ENCODE results near the gene FHL1.

Gene FHL1

DNA sequence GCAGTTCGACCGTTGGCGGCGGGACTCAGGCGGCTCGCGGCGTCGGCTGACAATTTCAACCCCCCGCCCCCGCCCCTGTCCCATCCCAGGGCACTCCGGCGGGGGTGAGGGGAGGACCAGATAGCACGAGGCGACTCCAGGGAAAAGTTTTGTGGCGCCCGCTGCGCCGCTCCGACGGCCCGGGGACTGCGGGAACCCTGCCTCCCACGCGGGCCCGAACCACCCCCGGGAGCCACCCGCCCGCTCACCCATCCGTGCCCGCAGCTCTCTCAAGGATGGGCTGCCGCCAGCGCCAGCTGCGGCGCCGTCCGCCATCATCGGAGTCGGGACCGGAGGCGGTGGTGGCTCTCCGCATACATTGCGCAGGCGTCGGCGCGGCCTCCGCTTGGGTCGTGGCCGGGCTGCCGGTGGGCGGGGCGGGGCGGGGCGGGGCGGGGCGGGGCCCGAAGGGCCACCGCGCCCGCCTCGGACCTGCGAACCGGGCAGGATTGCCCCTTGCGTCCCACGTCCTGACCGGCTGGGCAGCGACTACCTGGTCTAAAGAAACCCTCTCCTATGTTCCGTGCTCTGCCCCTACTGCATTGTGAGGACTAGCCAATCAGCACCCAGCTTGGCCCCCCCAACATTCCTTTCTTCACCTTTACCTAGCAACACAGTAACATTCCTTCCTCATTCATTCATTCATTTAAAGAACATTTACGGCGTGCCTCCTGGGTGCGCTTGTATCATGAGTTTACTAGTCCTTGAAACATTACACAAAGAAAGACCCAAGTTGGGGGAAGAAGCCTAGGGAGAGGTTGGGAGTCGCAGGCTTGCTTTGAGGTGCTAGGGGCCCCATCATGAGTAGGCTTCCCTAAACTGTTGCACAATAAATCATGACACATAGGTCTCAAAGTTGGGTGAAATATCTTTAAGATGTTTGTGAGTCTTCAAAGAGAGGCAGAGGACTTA, 104.0 kb downstream of the FHL1 start, which contains the start of gene MAP7D3:
Gene MAP7D3 (minus strand): TSS at position 360 of the 951 bp plus-strand sequence. CDS start 42 bp downstream, at position 318.
- no peaks in the 10 kb centered on the region for H3K9me3 ChIP-seq (ENCODE audit: insufficient read depth, low read length)
- H3K4me1 ChIP-seq (ENCODE audit: insufficient read depth, insufficient read length), result no peaks in the 10 kb centered on the region
- H3K4me3 ChIP-seq (ENCODE audit: insufficient read length, low read depth), result peak within 1 kb of the TSS; percentile 43
- H3K27me3 ChIP-seq (ENCODE audit: insufficient read depth, insufficient read length), result no peaks in the 10 kb centered on the region
- no peak for TF ChIP-seq YY1 (IDR thresholded peaks at IDR 0.05; ENCODE audit: insufficient read depth, insufficient read length)
- no peak for TF ChIP-seq SUZ12 (IDR thresholded peaks at IDR 0.05; ENCODE audit: extremely low read depth, insufficient read depth, insufficient read length)
- TF ChIP-seq ZNF274 (IDR thresholded peaks at IDR 0.05; ENCODE audit: low read depth, low read length), result no peak
- H3K36me3 ChIP-seq (ENCODE audit: insufficient read depth, insufficient read length, low read length), result no peaks in the 10 kb centered on the region
- no peak for DNase-seq (ENCODE audit: low read depth, low spot score)
- peak within 1 kb of the TSS; percentile 72 for H3K9ac ChIP-seq (ENCODE audit: insufficient read length, low read depth)

DNA sequence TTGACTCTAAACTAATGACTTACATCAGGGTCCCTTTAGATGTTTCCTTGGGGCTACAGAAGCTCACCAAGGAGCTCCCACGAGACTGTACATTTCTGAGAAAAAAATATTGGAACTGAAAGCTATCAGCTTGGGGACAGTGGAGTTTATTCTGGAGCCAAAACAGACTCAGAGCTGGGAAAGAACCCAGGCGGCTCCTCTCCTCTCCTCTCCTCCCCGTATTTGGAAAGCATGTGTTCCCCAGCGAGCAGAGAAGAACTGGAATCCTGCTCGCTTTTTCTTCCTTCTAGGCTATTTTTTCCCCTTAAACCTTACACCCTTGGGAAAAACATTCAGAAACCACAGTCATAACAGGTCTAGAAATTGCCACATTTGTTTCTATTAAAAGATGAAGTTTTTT, 108.2 kb downstream of the FHL1 start:
- no peak for DNase-seq (ENCODE audit: low read depth, low spot score)

DNA sequence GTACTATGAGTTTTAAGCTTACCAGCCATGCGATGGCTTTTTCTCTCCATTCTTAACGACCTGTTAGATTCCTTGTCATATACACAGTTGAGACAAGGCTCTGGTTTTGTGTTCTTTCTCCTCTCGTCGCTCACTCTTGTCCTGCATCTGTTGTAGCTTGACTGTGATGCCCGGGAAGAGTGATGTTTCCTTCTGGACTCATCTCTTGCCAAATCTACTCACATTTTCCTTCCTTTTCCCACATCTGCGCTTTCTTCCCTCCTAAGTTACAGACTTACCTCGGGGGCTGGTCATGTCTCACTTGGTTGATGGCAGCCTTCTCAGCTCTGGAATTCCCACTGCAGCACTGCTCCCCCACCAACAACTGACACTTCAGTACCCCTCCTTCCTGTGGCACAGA, 108.7 kb downstream of the FHL1 start:
- Histone ChIP-seq H3K9me3 (ENCODE audit: insufficient read depth, low read length) (no peaks in the 10 kb centered on the region), H3K27me3 (ENCODE audit: insufficient read depth, insufficient read length) (no peaks in the 10 kb centered on the region), H3K36me3 (ENCODE audit: insufficient read depth, insufficient read length, low read length) (no peaks in the 10 kb centered on the region), H3K4me1 (ENCODE audit: insufficient read depth, insufficient read length) (no peaks in the 10 kb centered on the region), H3K9ac (ENCODE audit: insufficient read length, low read depth) (no peak overlapping the region), H3K4me3 (ENCODE audit: insufficient read length, low read depth) (no peak overlapping the region)
- TF ChIP-seq YY1 (IDR thresholded peaks at IDR 0.05; ENCODE audit: insufficient read depth, insufficient read length) (no peak), ZNF274 (IDR thresholded peaks at IDR 0.05; ENCODE audit: low read depth, low read length) (no peak), SUZ12 (IDR thresholded peaks at IDR 0.05; ENCODE audit: extremely low read depth, insufficient read depth, insufficient read length) (no peak)
- no peak for DNase-seq (ENCODE audit: low read depth, low spot score)

More for the DNA sequence above, 108.2 kb downstream of the FHL1 start:
- H3K36me3 ChIP-seq (ENCODE audit: insufficient read depth, insufficient read length, low read length), result no peaks in the 10 kb centered on the region
- H3K4me1 ChIP-seq (ENCODE audit: insufficient read depth, insufficient read length), result no peaks in the 10 kb centered on the region
- H3K9me3 ChIP-seq (ENCODE audit: insufficient read depth, low read length), result no peaks in the 10 kb centered on the region
- no peaks in the 10 kb centered on the region for H3K27me3 ChIP-seq (ENCODE audit: insufficient read depth, insufficient read length)
- TF ChIP-seq YY1 (IDR thresholded peaks at IDR 0.05; ENCODE audit: insufficient read depth, insufficient read length) (no peak), ZNF274 (IDR thresholded peaks at IDR 0.05; ENCODE audit: low read depth, low read length) (no peak), SUZ12 (IDR thresholded peaks at IDR 0.05; ENCODE audit: extremely low read depth, insufficient read depth, insufficient read length) (no peak)
- H3K9ac ChIP-seq (ENCODE audit: insufficient read length, low read depth), result no peak overlapping the region
- H3K4me3 ChIP-seq (ENCODE audit: insufficient read length, low read depth), result no peak overlapping the region

DNA sequence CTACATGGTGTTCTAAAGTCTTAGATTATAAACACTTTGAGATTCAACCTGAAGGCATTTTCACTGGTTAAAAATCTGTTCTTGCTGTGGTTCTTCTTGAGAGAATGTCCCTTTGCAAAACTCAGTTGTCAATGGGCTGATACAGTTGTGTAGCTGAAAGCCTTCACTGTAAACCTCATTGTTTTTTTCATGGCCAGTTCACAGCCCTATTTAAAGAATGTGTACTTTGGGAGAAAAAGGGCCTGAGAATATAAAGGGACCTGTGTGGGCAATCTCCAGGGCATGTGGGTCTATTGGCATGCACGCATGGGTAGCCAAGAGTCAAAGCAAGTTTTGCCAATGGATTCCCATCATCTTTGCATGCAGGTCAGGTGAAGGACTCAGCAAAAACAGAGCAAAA, 111.6 kb downstream of the FHL1 start:
- H3K9ac ChIP-seq (ENCODE audit: insufficient read length, low read depth), result no peak overlapping the region
- no peak for TF ChIP-seq YY1 (IDR thresholded peaks at IDR 0.05; ENCODE audit: insufficient read depth, insufficient read length)
- TF ChIP-seq SUZ12 (IDR thresholded peaks at IDR 0.05; ENCODE audit: extremely low read depth, insufficient read depth, insufficient read length), result no peak
- TF ChIP-seq ZNF274 (IDR thresholded peaks at IDR 0.05; ENCODE audit: low read depth, low read length), result no peak
- no peaks in the 10 kb centered on the region for H3K36me3 ChIP-seq (ENCODE audit: insufficient read depth, insufficient read length, low read length)
- H3K27me3 ChIP-seq (ENCODE audit: insufficient read depth, insufficient read length), result no peaks in the 10 kb centered on the region
- H3K4me1 ChIP-seq (ENCODE audit: insufficient read depth, insufficient read length), result no peaks in the 10 kb centered on the region
- no peak overlapping the region for H3K4me3 ChIP-seq (ENCODE audit: insufficient read length, low read depth)
- DNase-seq (ENCODE audit: low read depth, low spot score), result no peak
- H3K9me3 ChIP-seq (ENCODE audit: insufficient read depth, low read length), result no peaks in the 10 kb centered on the region

DNA sequence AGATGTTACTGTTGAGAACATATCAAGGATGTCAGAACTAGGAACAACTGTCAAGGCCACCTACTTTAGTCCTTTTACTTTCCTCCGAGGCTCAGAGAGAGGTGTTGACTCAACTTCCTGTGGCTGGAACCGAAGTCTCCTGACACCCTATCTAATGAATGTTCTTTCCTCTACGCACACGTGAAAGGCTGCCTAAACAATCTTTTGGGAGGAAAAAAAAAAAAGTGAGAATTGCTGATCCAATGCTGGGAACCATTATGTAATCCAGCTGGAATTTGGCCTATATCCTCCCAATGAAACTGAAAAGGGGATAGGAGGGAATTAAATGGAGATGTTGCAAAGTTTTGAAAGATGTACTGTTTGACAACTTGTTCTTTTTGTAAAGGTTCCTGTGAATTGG, 112.2 kb downstream of the FHL1 start:
- Histone ChIP-seq H3K4me1 (ENCODE audit: insufficient read depth, insufficient read length) (no peaks in the 10 kb centered on the region), H3K27me3 (ENCODE audit: insufficient read depth, insufficient read length) (no peaks in the 10 kb centered on the region), H3K4me3 (ENCODE audit: insufficient read length, low read depth) (no peak overlapping the region), H3K9me3 (ENCODE audit: insufficient read depth, low read length) (no peaks in the 10 kb centered on the region), H3K9ac (ENCODE audit: insufficient read length, low read depth) (no peak overlapping the region), H3K36me3 (ENCODE audit: insufficient read depth, insufficient read length, low read length) (no peaks in the 10 kb centered on the region)
- no peak for DNase-seq (ENCODE audit: low read depth, low spot score)
- TF ChIP-seq ZNF274 (IDR thresholded peaks at IDR 0.05; ENCODE audit: low read depth, low read length) (no peak), YY1 (IDR thresholded peaks at IDR 0.05; ENCODE audit: insufficient read depth, insufficient read length) (no peak), SUZ12 (IDR thresholded peaks at IDR 0.05; ENCODE audit: extremely low read depth, insufficient read depth, insufficient read length) (no peak)

DNA sequence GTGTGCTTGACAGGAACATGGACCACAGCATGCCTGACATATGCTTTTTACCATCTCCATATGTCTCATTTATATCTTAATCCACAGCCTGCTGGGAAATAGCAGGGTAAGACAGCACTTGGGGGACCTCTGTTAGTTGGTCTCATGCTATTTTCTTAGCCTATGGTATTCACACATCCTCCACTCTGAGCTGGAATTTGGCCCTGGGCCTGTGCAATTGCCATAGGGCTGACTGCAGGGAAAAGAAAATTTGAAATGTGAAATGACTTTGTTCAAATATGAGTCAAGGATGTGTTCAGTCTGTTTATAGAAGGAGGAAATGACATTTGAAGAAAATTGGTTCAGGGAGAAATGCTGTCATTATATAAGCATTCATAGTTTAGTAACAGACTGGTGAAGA, 113.4 kb downstream of the FHL1 start:
- Histone ChIP-seq H3K4me3 (ENCODE audit: insufficient read length, low read depth) (no peak overlapping the region), H3K9me3 (ENCODE audit: insufficient read depth, low read length) (no peaks in the 10 kb centered on the region), H3K36me3 (ENCODE audit: insufficient read depth, insufficient read length, low read length) (no peaks in the 10 kb centered on the region), H3K4me1 (ENCODE audit: insufficient read depth, insufficient read length) (no peaks in the 10 kb centered on the region), H3K9ac (ENCODE audit: insufficient read length, low read depth) (no peak overlapping the region), H3K27me3 (ENCODE audit: insufficient read depth, insufficient read length) (no peaks in the 10 kb centered on the region)
- TF ChIP-seq SUZ12 (IDR thresholded peaks at IDR 0.05; ENCODE audit: extremely low read depth, insufficient read depth, insufficient read length) (no peak), ZNF274 (IDR thresholded peaks at IDR 0.05; ENCODE audit: low read depth, low read length) (no peak), YY1 (IDR thresholded peaks at IDR 0.05; ENCODE audit: insufficient read depth, insufficient read length) (no peak)
- DNase-seq (ENCODE audit: low read depth, low spot score), result no peak

Data from NT2/D1 (cell line).